BLaER1 treated with 17β-estradiol and CSF1 and Interleukin-3, amounts not matched to agents 10 nM and 100 nM (cell line): Measurements from ENCODE around the gene FLNA.

ENCODE experiments used
- H3K27ac ChIP-seq, 11 experiments: shearing (Covaris generic); formaldehyde crosslinking; 2 replicates each; pipeline ENCODE4 v1.8.1; 2022
- H3K27me3 ChIP-seq, 11 experiments: shearing (Covaris generic); formaldehyde crosslinking; 2 replicates each; pipeline ENCODE4 v1.8.1; 2022
- H3K36me3 ChIP-seq, 11 experiments: shearing (Covaris generic); formaldehyde crosslinking; 2 replicates each; pipeline ENCODE4 v1.8.1; 2022
- H3K4me1 ChIP-seq, 10 experiments: shearing (Covaris generic); formaldehyde crosslinking; 2 replicates each; pipeline ENCODE4 v1.8.1; 2022
- H3K4me2 ChIP-seq, 11 experiments: shearing (Covaris generic); formaldehyde crosslinking; 2 replicates each; pipeline ENCODE4 v1.8.1; 2022
- H3K4me3 ChIP-seq, 10 experiments: shearing (Covaris generic); formaldehyde crosslinking; 2 replicates each; pipeline ENCODE4 v1.8.1; 2022
- H3K9ac ChIP-seq, 11 experiments: shearing (Covaris generic); formaldehyde crosslinking; 2 replicates each; pipeline ENCODE4 v1.8.1; 2022
- H3K9me3 ChIP-seq, 11 experiments: shearing (Covaris generic); formaldehyde crosslinking; replicated peaks in 1 of 11; 2 replicates each; pipeline ENCODE4 v1.8.1; 2022
- H4K20me1 ChIP-seq, 11 experiments: shearing (Covaris generic); formaldehyde crosslinking; 2 replicates each; pipeline ENCODE4 v1.8.1; 2022
- Cebpa-rat ChIP-seq, 11 experiments: shearing (Covaris generic); IDR thresholded peaks; 2 replicates each; pipeline ENCODE4 v1.8.1; 2022

FLNA gene

GRCh38 chrX:154376774-154377173 lies 2.3 kb upstream of the FLNA start:
- peaks cover 39 to 50% (median 44%) of the 10 kb centered on the region in 10 experiments for H3K4me1 ChIP-seq
- H3K27me3 ChIP-seq: peaks cover 8 to 39% (median 33%) of the 10 kb centered on the region in 11 experiments
- peak overlapping the region in 7 of 11 experiments; percentile 68 to 85 (median 82); a peak in 6 of 22 replicates for H3K4me2 ChIP-seq
- H3K27ac ChIP-seq: peak overlapping the region in 1 of 11 experiments; percentile 22; a peak in 1 of 22 replicates
- peaks cover 28 to 74% (median 61%) of the 10 kb centered on the region in 11 experiments for H3K9me3 ChIP-seq
- H3K4me3 ChIP-seq: no peak overlapping the region
- H3K9ac ChIP-seq: peak overlapping the region in 2 of 11 experiments; percentile 83 to 86; a peak in 1 of 22 replicates
- TF ChIP-seq Cebpa-rat (IDR thresholded peaks at IDR 0.05): no peak
- peaks cover 0 to 6% (median 0%) of the 10 kb centered on the region in 11 experiments; a peak in 3 of 22 replicates for H3K36me3 ChIP-seq
- H4K20me1 ChIP-seq: peaks cover 0 to 32% (median 16%) of the 10 kb centered on the region in 11 experiments; a peak in 15 of 22 replicates

GRCh38 chrX:154375156-154375504 lies 696 bp upstream of the FLNA start:
- H3K4me2 ChIP-seq: peak overlapping the region; percentile 56 to 90 (median 82); a peak in 18 of 22 replicates

GRCh38 chrX:154373340-154374306 lies 811 bp downstream of the FLNA start:
- Histone ChIP-seq H3K27ac (no peak overlapping the region; a peak in 1 of 22 replicates), H3K4me3 (peak overlapping the region; percentile 43 to 66 (median 54); a peak in 19 of 20 replicates), H3K4me1 (peaks cover 31 to 41% (median 36%) of the 10 kb centered on the region in 10 experiments), H3K9ac (peak overlapping the region; percentile 14 to 71 (median 60); a peak in 18 of 22 replicates), H4K20me1 (peaks cover 0 to 31% (median 11%) of the 10 kb centered on the region in 11 experiments; a peak in 15 of 22 replicates), H3K9me3 (peaks cover 29 to 78% (median 59%) of the 10 kb centered on the region in 11 experiments; a peak in 21 of 22 replicates), H3K27me3 (peaks cover 8 to 42% (median 37%) of the 10 kb centered on the region in 11 experiments), H3K4me2 (peak overlapping the region; percentile 78 to 90 (median 84)), H3K36me3 (no peaks in the 10 kb centered on the region)
- no peak for TF ChIP-seq Cebpa-rat (IDR thresholded peaks at IDR 0.05)

More at GRCh38 chrX:154375156-154375504, 696 bp upstream of the FLNA start:
- Histone ChIP-seq H3K27me3 (peaks cover 8 to 42% (median 37%) of the 10 kb centered on the region in 11 experiments), H3K4me1 (peaks cover 33 to 43% (median 37%) of the 10 kb centered on the region in 10 experiments), H3K4me3 (no peak overlapping the region), H3K9me3 (peaks cover 36 to 80% (median 61%) of the 10 kb centered on the region in 11 experiments), H3K9ac (0 out of 22 replicates have a peak overlapping the region, but pooled peaks of 2 of the 11 experiments have one; percentile 23 to 71), H3K36me3 (no peaks in the 10 kb centered on the region), H3K27ac (no peak overlapping the region), H4K20me1 (peaks cover 0 to 31% (median 10%) of the 10 kb centered on the region in 11 experiments; a peak in 15 of 22 replicates)
- no peak for TF ChIP-seq Cebpa-rat (IDR thresholded peaks at IDR 0.05)

- H3K9ac ChIP-seq: no peak overlapping the region
These were observed 1.8 kb downstream of the FLNA start for GRCh38 chrX:154372612-154373022.

GRCh38 chrX:154371789-154372300 lies 2.6 kb downstream of the FLNA start:
- peaks cover 30 to 43% (median 39%) of the 10 kb centered on the region in 10 experiments for H3K4me1 ChIP-seq
- peaks cover 12 to 14% (median 13%) of the 10 kb centered on the region in 11 experiments for H3K36me3 ChIP-seq
- H3K9ac ChIP-seq: peak overlapping the region; percentile 45 to 71 (median 64); a peak in 19 of 22 replicates
- peaks cover 15 to 77% (median 61%) of the 10 kb centered on the region in 11 experiments; a peak in 20 of 22 replicates for H3K9me3 ChIP-seq
- H4K20me1 ChIP-seq: peaks cover 15 to 48% (median 24%) of the 10 kb centered on the region in 11 experiments; a peak in 20 of 22 replicates
- H3K27me3 ChIP-seq: peaks cover 8 to 42% (median 37%) of the 10 kb centered on the region in 11 experiments
- TF ChIP-seq Cebpa-rat (IDR thresholded peaks at IDR 0.05): no peak
- H3K4me2 ChIP-seq: peak overlapping the region; percentile 75 to 94 (median 87)
- peak overlapping the region in 4 of 11 experiments; percentile 15 to 43 (median 24); a peak in 5 of 22 replicates for H3K27ac ChIP-seq
- H3K4me3 ChIP-seq: peak overlapping the region; percentile 47 to 88 (median 62)

More at GRCh38 chrX:154372612-154373022, 1.8 kb downstream of the FLNA start:
- H3K27ac ChIP-seq: no peak overlapping the region
- H3K27me3 ChIP-seq: peaks cover 8 to 42% (median 37%) of the 10 kb centered on the region in 11 experiments
- H3K4me3 ChIP-seq: peak overlapping the region in 4 of 10 experiments; percentile 58 to 88 (median 76); a peak in 3 of 20 replicates
- peaks cover 7 to 41% (median 17%) of the 10 kb centered on the region in 11 experiments; a peak in 20 of 22 replicates for H4K20me1 ChIP-seq
- H3K9me3 ChIP-seq: peaks cover 19 to 77% (median 57%) of the 10 kb centered on the region in 11 experiments; a peak in 20 of 22 replicates
- peaks cover 4 to 6% (median 6%) of the 10 kb centered on the region in 11 experiments; a peak in 21 of 22 replicates for H3K36me3 ChIP-seq
- H3K4me2 ChIP-seq: peak overlapping the region; percentile 75 to 94 (median 87); a peak in 19 of 22 replicates
- no peak for TF ChIP-seq Cebpa-rat (IDR thresholded peaks at IDR 0.05)
- peaks cover 31 to 43% (median 39%) of the 10 kb centered on the region in 10 experiments for H3K4me1 ChIP-seq

- peaks cover 16 to 55% (median 31%) of the 10 kb centered on the region in 11 experiments; a peak in 20 of 22 replicates for H4K20me1 ChIP-seq
- H3K27me3 ChIP-seq: peaks cover 8 to 42% (median 37%) of the 10 kb centered on the region in 11 experiments; a peak in 21 of 22 replicates
- H3K9me3 ChIP-seq: peaks cover 15 to 80% (median 65%) of the 10 kb centered on the region in 11 experiments; a peak in 20 of 22 replicates
- H3K9ac ChIP-seq: peak overlapping the region; percentile 82 to 99 (median 96); a peak in 21 of 22 replicates
- peak overlapping the region; percentile 72 to 94 (median 88) for H3K4me3 ChIP-seq
- peak overlapping the region; percentile 78 to 94 (median 91) for H3K4me2 ChIP-seq
- peaks cover 30 to 46% (median 43%) of the 10 kb centered on the region in 10 experiments for H3K4me1 ChIP-seq
- peaks cover 18 to 21% (median 20%) of the 10 kb centered on the region in 11 experiments for H3K36me3 ChIP-seq
- no peak for TF ChIP-seq Cebpa-rat (IDR thresholded peaks at IDR 0.05)
- peak overlapping the region in 10 of 11 experiments; percentile 88 to 99 (median 95); a peak in 18 of 22 replicates for H3K27ac ChIP-seq
These were observed 3.2 kb downstream of the FLNA start for GRCh38 chrX:154371017-154371788.

- peaks cover 16 to 62% (median 38%) of the 10 kb centered on the region in 11 experiments; a peak in 21 of 22 replicates for H4K20me1 ChIP-seq
- peaks cover 30 to 50% (median 44%) of the 10 kb centered on the region in 10 experiments for H3K4me1 ChIP-seq
These were observed 4.0 kb downstream of the FLNA start for GRCh38 chrX:154370300-154371016.

More at GRCh38 chrX:154370300-154371016, 4.0 kb downstream of the FLNA start:
- Histone ChIP-seq H3K9me3 (peaks cover 15 to 84% (median 69%) of the 10 kb centered on the region in 11 experiments; a peak in 20 of 22 replicates), H3K27me3 (peaks cover 8 to 41% (median 37%) of the 10 kb centered on the region in 11 experiments; a peak in 21 of 22 replicates), H3K4me2 (peak overlapping the region; percentile 41 to 93 (median 73)), H3K36me3 (peaks cover 25 to 28% (median 27%) of the 10 kb centered on the region in 11 experiments), H3K9ac (peak overlapping the region; percentile 82 to 99 (median 96)), H3K4me3 (peak overlapping the region; percentile 72 to 94 (median 88)), H3K27ac (peak overlapping the region; percentile 26 to 99 (median 95); a peak in 20 of 22 replicates)
- TF ChIP-seq Cebpa-rat (IDR thresholded peaks at IDR 0.05): no peak
